HG03097 (cell line): ENCODE results near the gene UBAP1L.

ENCODE experiments used
- ATAC-seq: cut with Tn5 transposase; IDR thresholded peaks from one replicate; pipeline ENCODE4 v1.9.1; 2021; ENCODE audit not compliant: unreplicated experiment, low FRiP score

Gene UBAP1L

DNA sequence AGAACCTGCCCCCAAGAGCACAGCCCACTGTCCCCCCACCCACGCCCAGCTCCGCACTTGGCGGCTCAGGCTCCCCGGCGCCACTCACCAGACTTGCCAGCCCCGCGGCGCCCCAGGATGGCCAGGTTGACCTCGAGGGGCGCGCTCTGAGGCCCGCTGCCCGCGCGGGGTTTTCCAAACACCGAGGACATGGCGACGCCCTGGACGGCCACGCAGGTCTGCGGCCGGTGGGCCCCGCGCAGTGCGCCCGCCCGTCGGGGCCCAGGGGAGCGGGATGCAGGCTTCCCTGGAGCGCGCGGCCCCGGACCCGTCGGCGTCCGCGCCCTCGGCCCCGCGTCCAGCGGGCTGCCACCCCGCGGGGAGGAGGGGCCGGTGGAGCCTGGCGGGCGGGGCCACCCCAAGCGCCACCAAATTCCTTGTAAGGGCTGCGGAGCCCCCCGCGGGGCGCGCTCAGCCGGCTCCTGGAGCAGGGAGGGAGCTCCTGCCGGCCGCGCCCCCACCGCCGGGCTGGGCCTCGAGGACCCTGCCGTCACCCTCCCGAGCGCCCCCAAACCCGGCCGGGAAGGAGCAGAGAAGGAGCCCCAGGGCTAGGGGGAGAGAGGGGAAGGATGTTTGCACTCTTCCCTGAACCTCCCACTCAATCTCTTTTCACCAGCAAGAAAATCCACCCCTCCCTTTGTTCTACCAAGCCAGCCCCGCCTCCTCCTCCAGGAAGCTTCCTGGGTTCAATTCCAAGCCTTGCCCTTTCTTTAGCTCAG lies 47.2 kb downstream of the UBAP1L start, which contains the start of gene RASL12:
RASL12 (minus strand) TSS at position 347 of the 758 bp plus-strand sequence; CDS start at position 191, 156 bp downstream.
- ATAC-seq = no peak

DNA sequence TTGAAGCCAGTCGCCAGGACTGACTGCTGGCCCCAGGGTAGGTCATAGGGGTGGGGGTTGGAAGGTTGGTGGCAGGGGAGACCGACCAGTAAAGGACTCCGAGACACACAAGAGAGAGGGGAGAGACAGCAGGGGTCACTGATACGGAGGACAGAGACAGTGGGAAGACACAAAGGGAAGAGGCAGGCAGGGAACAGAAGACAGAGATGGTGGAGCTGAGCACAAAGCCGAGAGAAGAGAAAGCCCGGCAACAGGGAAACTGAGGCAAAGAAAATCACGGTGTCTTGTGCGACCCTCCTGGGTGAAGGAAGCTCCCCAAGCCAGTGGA lies 47.7 kb downstream of the UBAP1L start:
- no peak for ATAC-seq

DNA sequence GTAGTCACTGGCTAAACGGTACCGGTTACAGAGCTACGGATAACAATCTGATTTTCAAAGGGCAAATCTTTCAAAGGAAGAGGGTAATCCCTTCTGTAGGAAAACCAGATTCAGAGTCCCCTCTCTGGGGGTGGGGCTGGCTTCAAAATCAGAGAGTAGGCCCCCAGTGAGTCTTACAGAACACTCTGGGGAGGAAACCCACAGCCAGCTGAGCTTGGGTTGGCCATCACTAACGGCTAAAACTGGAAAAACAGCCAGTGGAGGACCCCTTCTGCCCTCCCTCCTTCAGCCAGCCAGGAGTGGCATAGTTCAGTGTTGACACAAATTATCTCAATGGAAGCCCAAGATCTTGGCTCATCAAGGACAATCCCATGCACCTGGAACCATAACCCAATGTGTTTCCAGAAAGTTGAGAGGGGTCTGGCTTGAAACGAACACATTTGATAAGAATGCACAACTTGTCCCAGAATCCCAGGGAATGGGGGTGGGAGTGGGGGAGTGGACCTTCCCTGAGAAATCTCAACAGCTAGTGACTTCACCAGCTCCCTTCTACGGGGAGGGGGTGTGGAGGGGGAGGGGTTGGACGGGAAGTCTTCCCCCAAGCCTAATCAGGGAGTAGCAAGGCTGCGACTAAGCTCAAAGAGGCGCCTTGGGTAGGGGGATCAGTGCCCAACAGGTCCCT lies 48.2 kb downstream of the UBAP1L start:
- no peak for ATAC-seq

- no peak for ATAC-seq
Observed at GRCh38 chr15:65066001-65066634, 48.9 kb downstream of the UBAP1L start.

DNA sequence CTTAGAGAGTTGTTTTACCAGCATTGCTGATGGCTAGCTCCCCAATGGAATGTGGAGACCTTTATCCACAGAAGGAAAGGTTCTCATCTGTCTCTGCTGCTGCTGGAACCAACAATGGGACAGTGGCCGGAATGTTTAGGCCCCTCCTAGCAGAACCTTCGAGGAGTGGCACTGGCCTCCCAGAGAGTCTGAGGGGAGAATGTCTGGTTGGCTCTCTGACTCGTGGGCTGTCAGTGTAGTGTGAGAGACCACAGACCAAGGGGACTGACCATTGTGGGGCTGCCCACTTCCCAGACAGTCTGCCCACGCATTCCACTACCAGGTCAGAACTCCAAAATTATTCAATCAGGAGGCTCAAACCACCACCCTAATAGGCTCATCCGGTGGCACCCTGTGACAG lies 52.3 kb downstream of the UBAP1L start:
- no peak for ATAC-seq

- no peak for ATAC-seq
Observed at GRCh38 chr15:65062061-65062460, 52.9 kb downstream of the UBAP1L start.

GRCh38 chr15:65060641-65061397 lies 54.2 kb downstream of the UBAP1L start:
- ATAC-seq = no peak

GRCh38 chr15:65059931-65060596 lies 54.9 kb downstream of the UBAP1L start:
- ATAC-seq = no peak

GRCh38 chr15:65059369-65059750 lies 55.6 kb downstream of the UBAP1L start:
- no peak for ATAC-seq

DNA sequence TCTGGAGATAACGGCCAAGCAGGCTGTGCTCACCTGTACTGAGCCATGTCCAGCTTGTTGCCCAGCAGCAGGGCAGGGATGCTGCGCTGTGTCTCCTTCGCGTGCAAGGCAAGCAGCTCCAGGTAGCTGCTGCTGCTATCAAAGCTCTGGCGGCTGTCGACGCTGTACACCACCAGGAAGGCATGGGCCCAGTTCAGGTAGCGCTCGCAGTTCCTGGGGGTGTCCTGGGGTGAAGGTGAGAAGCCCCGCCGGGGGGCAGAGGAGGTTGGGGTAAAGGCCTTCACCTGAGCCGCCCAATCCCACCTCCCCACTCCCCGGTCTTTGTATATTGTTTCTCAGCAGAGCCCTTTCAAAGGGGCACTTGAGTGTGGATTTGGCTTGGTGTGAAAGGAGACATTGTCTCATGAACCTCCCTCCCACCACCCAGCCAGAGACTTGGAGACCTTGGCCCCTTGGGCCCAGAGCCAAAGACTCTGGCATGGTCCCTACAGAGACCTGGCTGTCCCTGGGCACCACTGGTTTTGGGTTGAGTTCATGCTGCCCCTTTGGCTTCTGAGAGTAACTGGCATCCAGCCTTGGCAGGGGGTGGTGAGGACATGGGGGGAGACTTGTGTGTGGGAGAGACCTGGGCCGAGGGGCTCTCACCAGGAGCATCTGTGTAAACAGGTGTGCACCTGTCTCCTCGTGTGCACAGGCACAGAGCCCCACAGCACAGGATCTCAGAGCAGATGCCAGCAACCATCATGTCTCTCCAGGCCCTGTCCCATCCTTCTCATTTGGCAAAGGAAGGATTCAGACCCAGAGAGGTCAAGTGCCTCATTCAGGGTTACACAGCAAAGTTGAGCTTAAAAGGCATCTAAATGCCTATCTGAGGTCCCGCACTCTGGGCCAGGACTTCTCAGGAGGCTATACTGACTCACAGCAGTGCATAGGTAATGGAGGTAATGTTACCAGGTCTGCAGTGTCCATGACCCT lies 56.3 kb downstream of the UBAP1L start:
- no peak for ATAC-seq

DNA sequence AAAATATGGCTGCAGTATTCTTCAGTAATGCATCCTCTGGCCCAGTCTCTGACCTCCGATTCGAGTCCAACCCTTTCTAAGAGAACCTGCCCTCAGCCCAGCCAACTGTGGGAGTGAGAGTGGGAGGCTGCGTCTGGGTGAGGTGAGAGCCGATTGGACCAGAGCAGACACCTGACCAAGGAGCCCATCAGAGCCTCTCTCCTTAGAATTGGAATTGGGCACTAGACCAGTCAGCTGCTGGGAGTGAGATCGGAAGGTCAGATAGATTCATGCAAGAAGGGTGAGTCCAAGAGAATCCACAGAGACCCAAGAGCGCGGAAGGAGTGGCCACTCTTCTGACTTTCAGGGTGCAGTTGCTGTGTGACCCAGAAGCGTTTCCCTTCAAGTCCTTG lies 57.5 kb downstream of the UBAP1L start:
- no peak for ATAC-seq

DNA sequence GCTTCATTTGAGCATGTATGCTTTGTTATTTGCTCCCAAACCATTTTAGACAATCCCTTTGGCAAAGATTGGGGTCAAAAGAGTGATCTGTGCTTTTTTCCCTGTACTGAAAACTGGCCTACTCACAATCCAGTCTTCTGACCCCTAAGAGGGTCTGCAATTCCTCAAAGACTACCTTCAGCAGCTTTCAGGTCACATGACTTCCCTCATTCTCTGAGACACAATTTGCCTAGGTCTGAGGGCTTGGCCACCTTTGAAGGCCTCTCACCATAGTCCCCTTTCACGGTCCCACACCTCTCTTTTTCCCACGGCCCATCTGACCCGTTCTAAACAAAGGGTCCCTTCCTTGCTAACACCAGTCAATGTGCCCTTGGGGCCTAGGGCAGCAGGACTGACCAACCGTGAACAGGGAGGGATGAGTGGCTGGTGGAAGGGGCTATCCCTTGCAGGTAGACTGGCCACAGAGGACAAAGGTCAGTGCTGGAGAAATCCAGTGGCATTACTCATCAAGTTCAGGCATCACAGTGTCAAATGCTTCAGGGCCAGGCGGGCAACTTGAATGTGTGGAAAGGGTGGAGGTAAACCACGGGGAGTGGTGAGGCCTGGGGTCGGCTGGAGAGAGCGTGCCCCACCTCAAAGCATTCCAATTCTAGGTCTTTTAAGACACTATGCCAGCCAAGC lies 58.0 kb downstream of the UBAP1L start:
- ATAC-seq = no peak

DNA sequence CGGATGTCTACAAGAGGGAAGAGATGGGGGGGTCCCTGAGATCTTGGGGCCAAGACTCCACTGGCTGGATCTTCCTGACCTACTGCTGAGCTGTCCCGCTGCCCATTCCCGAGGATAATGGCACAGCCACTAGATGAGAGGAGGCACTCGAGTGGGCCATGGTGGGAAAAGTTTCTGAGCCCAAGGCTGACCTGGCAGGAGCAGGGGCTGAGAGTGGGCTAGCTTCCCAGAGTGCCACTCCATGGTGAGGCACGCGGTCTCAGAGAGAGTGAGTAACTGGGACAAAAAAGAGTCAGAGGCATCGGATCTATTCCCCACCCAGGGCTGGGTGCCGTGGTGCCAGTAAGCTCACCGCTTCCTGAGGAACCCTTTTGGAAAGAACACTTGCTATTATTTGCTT lies 58.9 kb downstream of the UBAP1L start:
- ATAC-seq = no peak

- no peak for ATAC-seq
Observed at GRCh38 chr15:65055201-65055870, 59.7 kb downstream of the UBAP1L start.

GRCh38 chr15:65054333-65055200 lies 60.4 kb downstream of the UBAP1L start:
- ATAC-seq = no peak

- no peak for ATAC-seq
Observed at GRCh38 chr15:65052956-65053355, 62.0 kb downstream of the UBAP1L start.

- ATAC-seq = no peak
Observed at GRCh38 chr15:65051266-65051665, 63.7 kb downstream of the UBAP1L start.
